HG03354 (cell line): Measurements from ENCODE around the gene SCAF4.
A peak's percentile ranks its signal among the peaks of the same experiment; 100 is the strongest.
"Not testable (repeated sequence)": the region's sequence is repeated elsewhere in the genome, so short reads cannot be mapped to it uniquely, and the experiment has no call there.

Source experiments
- ATAC-seq: cut with Tn5 transposase; IDR thresholded peaks from one replicate; pipeline ENCODE4 v1.9.1; 2021; ENCODE audit warnings: mild to moderate bottlenecking; ENCODE audit not compliant: unreplicated experiment, poor library complexity, severe bottlenecking

SCAF4 gene, protein sequence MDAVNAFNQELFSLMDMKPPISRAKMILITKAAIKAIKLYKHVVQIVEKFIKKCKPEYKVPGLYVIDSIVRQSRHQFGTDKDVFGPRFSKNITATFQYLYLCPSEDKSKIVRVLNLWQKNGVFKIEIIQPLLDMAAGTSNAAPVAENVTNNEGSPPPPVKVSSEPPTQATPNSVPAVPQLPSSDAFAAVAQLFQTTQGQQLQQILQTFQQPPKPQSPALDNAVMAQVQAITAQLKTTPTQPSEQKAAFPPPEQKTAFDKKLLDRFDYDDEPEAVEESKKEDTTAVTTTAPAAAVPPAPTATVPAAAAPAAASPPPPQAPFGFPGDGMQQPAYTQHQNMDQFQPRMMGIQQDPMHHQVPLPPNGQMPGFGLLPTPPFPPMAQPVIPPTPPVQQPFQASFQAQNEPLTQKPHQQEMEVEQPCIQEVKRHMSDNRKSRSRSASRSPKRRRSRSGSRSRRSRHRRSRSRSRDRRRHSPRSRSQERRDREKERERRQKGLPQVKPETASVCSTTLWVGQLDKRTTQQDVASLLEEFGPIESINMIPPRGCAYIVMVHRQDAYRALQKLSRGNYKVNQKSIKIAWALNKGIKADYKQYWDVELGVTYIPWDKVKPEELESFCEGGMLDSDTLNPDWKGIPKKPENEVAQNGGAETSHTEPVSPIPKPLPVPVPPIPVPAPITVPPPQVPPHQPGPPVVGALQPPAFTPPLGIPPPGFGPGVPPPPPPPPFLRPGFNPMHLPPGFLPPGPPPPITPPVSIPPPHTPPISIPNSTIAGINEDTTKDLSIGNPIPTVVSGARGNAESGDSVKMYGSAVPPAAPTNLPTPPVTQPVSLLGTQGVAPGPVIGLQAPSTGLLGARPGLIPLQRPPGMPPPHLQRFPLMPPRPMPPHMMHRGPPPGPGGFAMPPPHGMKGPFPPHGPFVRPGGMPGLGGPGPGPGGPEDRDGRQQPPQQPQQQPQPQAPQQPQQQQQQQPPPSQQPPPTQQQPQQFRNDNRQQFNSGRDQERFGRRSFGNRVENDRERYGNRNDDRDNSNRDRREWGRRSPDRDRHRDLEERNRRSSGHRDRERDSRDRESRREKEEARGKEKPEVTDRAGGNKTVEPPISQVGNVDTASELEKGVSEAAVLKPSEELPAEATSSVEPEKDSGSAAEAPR

DNA sequence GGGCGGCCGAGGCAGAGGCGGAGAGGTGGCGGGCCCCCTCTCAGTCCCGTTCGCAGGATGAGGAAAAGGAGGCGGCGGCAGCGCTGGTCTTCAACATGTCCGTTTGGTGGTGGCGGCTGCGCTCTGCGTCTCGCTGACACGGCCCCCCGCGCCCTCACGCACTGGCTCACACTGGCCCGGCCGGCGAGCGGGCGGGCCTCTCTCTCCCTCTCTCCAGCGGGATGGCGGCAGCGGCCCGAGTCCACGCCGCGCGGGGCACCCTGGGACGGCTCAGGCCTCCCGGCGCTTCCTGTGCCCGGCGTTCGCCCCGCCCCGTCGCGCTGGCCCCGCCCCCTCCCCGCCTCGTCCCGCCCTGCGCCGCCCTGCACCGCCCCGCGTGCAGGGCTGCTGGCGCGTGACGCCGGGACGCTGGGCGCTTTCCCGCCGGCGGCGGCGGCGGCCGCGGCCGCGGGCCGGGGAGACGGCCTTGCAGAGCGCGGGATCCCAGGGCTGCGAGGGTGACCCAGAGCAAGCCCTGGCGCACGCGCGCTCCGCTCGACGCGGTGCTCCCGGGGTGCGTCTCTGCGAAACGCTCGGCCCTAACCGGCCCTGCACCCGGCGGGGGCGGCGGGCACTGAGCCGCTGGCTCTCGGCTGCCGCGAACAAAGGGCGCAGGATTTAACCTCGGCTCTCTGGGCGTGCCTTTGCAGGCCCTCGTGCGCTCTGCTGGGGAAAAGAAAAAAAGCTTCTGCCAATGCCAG is at the start of gene SCAF4:
TSS of gene SCAF4 (minus strand) at position 262 of the 740 bp plus-strand sequence. CDS start 426 bp downstream, outside the sequence.
- ATAC-seq, result peak; percentile 81

DNA sequence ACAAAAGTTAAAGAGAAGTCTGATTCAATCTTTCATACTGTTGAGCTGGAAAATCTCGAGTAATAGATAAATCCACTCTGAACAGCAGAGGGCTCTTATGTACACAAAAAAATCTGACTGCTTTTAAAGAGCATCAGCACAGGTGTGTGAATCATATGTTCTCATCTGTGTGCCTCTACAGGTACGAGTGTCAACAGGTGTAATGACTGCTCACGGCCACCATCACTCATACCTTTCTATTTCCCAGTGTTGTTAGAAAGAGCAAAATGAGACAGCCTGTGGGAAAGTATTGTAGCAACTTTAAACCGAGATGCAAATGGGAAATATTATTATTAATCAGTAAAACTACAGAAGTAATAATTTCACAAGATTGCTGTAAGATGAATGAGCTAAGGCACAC is 49.0 kb upstream of the SCAF4 start:
- ATAC-seq, result no peak

DNA sequence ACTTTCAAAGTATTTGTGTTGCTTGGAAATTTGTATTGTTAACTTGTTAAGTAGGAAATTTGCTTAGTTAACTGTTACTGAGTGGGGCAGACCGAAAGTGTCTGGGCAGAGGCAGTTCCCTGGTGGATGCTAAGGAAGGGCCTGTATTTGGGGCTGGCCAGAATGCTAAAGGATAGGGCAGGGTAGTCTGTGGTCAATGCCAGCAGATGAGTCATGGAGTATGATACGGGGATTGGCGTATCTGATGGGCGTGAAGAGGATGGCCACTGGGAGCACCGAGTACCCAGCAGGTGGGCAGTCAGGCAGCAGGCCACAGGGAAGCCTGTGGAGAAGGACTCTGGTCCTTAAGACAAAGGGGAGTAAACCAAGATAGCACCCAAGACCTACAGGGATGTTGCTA is 46.6 kb upstream of the SCAF4 start:
- no peak for ATAC-seq

- no peak for ATAC-seq
Measured at GRCh38 chr21:31777857-31778256, 45.9 kb upstream of the SCAF4 start.

GRCh38 chr21:31774031-31774430 is 42.1 kb upstream of the SCAF4 start:
- no peak for ATAC-seq

- peak; percentile 92 for ATAC-seq
Measured at GRCh38 chr21:31772674-31773555, 41.0 kb upstream of the SCAF4 start.

GRCh38 chr21:31771685-31772084 is 39.8 kb upstream of the SCAF4 start:
- ATAC-seq, result no peak

GRCh38 chr21:31768710-31769109 is 36.8 kb upstream of the SCAF4 start:
- no peak for ATAC-seq

GRCh38 chr21:31766899-31767298 is 35.0 kb upstream of the SCAF4 start:
- no peak for ATAC-seq

DNA sequence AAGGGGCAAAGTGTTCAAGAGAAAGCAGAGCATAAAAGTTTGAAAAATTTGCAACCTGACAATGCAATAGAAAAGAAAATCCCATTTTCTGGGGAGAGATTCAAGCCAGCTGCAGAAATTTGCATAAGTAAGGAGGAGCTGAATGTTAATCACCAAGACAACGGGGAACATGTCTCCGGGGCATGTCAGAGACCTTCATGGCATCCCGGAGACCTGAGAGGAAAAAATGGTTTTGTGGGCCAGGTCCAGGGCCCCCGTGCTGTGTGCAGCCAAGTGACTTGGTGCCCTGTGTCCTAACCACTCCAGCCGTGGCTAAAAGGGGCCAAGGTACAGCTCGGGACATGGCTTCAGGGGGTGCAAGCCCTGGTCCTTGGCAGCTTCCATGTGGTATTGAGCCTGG is 33.9 kb upstream of the SCAF4 start:
- ATAC-seq, result not testable (repeated sequence)

- no peak for ATAC-seq
Measured at GRCh38 chr21:31760931-31761330, 29.0 kb upstream of the SCAF4 start.

DNA sequence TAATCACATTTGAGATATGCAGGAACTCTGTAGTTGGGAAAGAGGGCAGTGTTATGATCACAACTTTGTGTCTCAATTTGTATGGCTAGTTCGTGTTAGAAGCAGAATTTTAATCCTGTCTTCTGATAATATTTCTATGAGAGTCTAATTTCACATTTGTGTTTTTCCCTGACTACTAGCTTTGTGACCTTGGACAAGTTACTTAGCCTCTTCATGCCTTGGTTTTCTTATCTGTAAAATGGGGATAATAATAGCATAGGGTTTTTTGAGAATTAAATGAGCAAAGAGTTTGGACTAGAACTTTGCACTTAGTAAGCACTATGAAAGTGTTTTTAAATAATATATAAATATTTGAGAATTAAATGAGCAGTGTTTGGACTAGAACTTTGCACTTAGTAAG is 24.9 kb upstream of the SCAF4 start:
- no peak for ATAC-seq

- ATAC-seq, result no peak
Measured at GRCh38 chr21:31755027-31755426, 23.1 kb upstream of the SCAF4 start.

DNA sequence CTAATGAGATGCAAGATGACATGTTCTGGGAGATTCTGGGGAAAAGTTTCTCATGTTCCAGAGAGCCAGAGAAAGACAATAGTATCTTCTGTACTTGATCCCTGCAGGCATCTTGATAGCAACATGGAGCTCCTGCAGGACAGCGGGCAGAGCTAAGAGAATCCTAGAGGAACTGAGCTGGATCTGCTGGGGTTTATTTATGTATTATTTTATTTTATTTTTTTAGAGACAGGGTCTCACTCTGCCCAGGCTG is 22.7 kb upstream of the SCAF4 start:
- ATAC-seq, result no peak

DNA sequence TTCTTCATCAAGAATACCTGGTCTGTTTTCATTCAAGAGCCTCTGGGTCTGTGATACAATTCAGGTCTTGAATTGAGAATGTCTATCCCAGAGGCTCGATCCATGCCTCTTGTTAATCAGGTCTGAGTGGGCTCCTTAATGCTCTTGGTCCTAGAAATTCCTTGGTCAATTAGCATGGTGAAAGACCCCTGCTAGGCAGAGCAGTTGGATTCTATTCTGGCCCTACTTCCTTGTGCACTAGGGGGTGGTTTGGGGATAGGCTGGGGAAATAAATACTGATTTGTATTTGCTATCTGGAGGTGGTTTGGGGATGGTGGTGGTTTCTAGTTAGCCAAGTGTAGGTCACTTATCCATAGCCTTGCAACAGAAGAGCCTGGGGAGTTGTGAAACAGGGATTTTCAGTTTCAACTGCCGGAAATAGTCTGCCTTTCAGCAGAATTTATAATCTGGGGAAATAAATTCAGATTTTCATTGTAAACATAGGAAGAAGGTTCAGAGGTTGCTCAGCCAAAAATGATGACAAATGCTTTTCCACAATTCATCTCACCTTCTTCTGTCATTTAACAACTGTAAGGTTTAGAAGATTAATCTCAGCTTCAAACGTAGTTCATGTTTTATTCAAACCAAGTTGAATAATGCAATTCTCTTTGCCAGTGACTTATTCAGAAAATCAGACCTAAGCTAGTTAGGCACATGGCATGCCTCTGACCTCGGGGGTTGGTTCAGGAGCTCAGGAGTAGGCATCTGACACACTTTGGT is 22.2 kb upstream of the SCAF4 start:
- no peak for ATAC-seq

DNA sequence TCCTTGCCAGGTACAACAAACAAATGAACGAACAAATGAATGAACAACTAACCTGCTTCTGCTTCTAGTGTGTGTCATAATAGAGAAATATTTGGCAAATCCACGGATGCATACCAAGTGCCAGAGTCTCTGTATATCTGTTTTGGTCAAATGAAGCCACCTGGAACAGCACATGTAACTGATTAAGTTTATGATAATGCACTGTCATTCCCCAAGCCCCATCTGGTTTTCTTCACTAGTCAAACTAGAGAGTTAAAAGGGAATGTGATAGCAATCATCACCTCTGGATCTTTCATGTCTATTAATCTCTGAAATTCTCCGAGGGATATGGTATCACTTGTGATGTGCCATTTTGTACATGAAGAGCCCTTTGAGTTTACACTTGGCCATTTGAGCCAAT is 21.0 kb upstream of the SCAF4 start:
- ATAC-seq, result no peak

- ATAC-seq, result no peak
Measured at GRCh38 chr21:31752352-31752751, 20.4 kb upstream of the SCAF4 start.

- ATAC-seq, result no peak
Measured at GRCh38 chr21:31750843-31751242, 18.9 kb upstream of the SCAF4 start.
